ENCODE results near the gene FASN.

The FASN gene

GRCh38 chr17:82061047-82061925 is 36.8 kb downstream of the FASN start:
- DNase-seq (ENCODE audit: low spot score) = no peak
- in situ Hi-C loops (cut with MboI; ENCODE audit: low pct_unique_long_range_greater_than_20kb, low sequenced_read_pairs, unreplicated experiment) = no loop called here
- TF ChIP-seq, protein P1, sequence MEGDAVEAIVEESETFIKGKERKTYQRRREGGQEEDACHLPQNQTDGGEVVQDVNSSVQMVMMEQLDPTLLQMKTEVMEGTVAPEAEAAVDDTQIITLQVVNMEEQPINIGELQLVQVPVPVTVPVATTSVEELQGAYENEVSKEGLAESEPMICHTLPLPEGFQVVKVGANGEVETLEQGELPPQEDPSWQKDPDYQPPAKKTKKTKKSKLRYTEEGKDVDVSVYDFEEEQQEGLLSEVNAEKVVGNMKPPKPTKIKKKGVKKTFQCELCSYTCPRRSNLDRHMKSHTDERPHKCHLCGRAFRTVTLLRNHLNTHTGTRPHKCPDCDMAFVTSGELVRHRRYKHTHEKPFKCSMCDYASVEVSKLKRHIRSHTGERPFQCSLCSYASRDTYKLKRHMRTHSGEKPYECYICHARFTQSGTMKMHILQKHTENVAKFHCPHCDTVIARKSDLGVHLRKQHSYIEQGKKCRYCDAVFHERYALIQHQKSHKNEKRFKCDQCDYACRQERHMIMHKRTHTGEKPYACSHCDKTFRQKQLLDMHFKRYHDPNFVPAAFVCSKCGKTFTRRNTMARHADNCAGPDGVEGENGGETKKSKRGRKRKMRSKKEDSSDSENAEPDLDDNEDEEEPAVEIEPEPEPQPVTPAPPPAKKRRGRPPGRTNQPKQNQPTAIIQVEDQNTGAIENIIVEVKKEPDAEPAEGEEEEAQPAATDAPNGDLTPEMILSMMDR (IDR thresholded peaks at IDR 0.05; ENCODE audit: extremely low read depth, insufficient read depth, missing control alignments) = no peak

GRCh38 chr17:82060614-82061013 is 37.4 kb downstream of the FASN start:
- TF ChIP-seq, protein P1 (IDR thresholded peaks at IDR 0.05; ENCODE audit: extremely low read depth, insufficient read depth, missing control alignments) = no peak
- in situ Hi-C loops (cut with MboI; ENCODE audit: low pct_unique_long_range_greater_than_20kb, low sequenced_read_pairs, unreplicated experiment) = no loop called here
- no peak for DNase-seq (ENCODE audit: low spot score)

DNA sequence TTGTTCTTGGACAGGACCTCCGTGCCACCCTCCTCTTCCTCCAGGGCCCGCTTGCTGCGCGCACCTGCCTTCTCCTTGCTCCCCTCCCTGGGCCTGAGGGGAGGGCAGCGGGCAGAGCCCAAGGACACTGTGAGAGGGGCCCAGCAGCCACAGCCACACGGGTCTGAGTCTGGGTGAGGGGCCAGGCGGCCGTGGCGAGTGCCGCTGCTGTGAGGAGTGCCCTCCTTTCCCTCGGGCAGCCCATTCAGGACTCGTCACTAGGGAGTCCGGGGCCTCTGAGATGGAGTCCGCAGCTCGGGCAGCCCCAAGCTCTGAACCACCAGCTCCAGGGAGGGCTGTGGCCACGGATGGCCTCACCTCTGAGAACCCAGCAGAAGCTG is 38.0 kb downstream of the FASN start:
- in situ Hi-C loops (cut with MboI; ENCODE audit: low pct_unique_long_range_greater_than_20kb, low sequenced_read_pairs, unreplicated experiment) = no loop called here
- no peak for DNase-seq (ENCODE audit: low spot score)
- TF ChIP-seq, protein P1 (IDR thresholded peaks at IDR 0.05; ENCODE audit: extremely low read depth, insufficient read depth, missing control alignments) = no peak

DNA sequence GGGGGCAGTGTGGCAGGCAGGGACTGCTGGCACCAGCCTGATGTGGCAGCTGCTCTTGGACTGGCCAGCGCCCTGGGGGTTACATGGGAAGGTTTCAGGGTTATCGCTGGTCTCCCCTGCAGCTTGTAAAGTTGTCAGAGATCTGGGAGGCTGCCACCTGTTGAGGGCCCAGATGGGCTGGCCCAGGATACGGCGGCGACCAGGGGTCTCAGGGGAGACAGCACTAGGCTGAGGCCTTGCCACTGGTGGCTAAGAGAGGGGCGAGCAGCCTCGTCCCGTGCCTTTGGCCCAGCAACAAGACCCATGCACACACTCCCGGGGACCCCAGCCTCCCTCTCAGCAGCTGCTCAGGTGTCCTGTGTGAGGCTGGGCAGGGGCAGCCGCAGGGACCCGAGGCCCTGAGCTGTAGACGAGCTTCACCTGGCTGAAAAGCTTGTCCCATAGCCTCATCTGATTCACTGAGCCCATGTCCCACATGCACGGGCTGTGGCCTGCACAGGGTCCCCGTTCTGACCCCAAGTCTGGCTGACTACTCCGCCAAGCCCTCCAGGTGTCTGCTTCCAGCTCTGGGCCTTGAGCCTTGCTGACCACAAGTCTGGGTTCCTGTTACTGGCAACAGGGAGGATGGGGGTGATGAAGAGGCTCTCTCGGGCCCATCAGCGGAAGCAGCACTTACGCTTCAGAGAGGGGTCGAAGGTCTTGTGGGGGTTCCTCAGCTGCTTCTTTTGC is 38.6 kb downstream of the FASN start:
- in situ Hi-C loops (cut with MboI; ENCODE audit: low pct_unique_long_range_greater_than_20kb, low sequenced_read_pairs, unreplicated experiment) = no loop called here
- DNase-seq (ENCODE audit: low spot score) = no peak
- TF ChIP-seq, protein P1 (IDR thresholded peaks at IDR 0.05; ENCODE audit: extremely low read depth, insufficient read depth, missing control alignments) = no peak

- DNase-seq (ENCODE audit: low spot score) = no peak
- in situ Hi-C loops (cut with MboI; ENCODE audit: low pct_unique_long_range_greater_than_20kb, low sequenced_read_pairs, unreplicated experiment) = no loop called here
- TF ChIP-seq, protein P1 (IDR thresholded peaks at IDR 0.05; ENCODE audit: extremely low read depth, insufficient read depth, missing control alignments) = no peak
Observed at GRCh38 chr17:82058855-82059249, 39.2 kb downstream of the FASN start.

- in situ Hi-C loops (cut with MboI; ENCODE audit: low pct_unique_long_range_greater_than_20kb, low sequenced_read_pairs, unreplicated experiment) = no loop called here
- no peak for DNase-seq (ENCODE audit: low spot score)
- TF ChIP-seq, protein P1 (IDR thresholded peaks at IDR 0.05; ENCODE audit: extremely low read depth, insufficient read depth, missing control alignments) = no peak
Observed at GRCh38 chr17:82058230-82058854, 39.7 kb downstream of the FASN start.

Measured in GM13977 (cell line).